OCI-LY1 (cell line): ENCODE data around the gene P4HTM.

Experiments
- EZH2 ChIP-seq: fragments of 200-600 bp; sonication (generic), shearing (Covaris generic); IDR thresholded peaks from 2 replicates; pipeline ENCODE4 v1.8.0; 2017; ENCODE audit warnings: borderline replicate concordance, mixed run types, mild to moderate bottlenecking, antibody characterized with exemption, low read length, moderate library complexity, mixed read lengths
- TF ChIP-seq, protein P1 (sequence below): fragments of 200-600 bp; sonication (generic), shearing (Covaris generic); IDR thresholded peaks from 2 replicates; pipeline ENCODE4 v1.5.1; 2017; ENCODE audit warnings: mild to moderate bottlenecking, antibody characterized with exemption, low read length, moderate library complexity, mixed read lengths

DNA sequence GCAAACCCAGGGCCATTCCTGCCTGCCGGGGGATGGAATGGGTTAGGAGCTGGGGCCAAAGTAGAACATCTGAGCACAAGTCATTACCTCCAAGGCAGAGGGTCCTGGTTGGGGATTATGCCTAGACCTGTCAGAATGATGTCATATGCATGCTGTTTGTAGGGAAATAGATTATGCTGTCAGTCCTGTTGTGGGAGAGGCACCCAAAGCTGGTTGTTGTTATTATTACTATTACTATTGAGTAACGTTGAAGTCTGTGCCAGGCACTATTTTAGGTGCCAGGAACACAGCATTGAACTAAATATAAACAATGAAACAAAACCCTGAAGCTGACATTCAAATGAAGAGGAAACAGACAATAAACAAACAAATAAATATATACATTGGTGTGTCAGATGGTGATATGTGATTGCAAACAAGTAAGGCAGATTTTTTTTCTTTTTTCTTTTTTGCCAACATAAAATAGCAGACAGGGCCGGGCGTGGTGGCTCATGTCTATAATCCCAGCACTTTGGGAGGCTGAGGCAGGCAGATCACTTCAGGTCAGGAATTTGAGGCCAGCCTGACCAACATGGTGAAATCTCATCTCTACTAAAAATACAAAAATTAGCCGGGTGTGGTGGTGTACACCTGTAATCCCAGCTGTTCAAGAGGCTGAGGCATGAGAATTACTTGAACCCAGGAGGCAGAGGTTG, 2.0 kb downstream of the P4HTM start:
- TF ChIP-seq, protein P1, sequence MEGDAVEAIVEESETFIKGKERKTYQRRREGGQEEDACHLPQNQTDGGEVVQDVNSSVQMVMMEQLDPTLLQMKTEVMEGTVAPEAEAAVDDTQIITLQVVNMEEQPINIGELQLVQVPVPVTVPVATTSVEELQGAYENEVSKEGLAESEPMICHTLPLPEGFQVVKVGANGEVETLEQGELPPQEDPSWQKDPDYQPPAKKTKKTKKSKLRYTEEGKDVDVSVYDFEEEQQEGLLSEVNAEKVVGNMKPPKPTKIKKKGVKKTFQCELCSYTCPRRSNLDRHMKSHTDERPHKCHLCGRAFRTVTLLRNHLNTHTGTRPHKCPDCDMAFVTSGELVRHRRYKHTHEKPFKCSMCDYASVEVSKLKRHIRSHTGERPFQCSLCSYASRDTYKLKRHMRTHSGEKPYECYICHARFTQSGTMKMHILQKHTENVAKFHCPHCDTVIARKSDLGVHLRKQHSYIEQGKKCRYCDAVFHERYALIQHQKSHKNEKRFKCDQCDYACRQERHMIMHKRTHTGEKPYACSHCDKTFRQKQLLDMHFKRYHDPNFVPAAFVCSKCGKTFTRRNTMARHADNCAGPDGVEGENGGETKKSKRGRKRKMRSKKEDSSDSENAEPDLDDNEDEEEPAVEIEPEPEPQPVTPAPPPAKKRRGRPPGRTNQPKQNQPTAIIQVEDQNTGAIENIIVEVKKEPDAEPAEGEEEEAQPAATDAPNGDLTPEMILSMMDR = no peak
- TF ChIP-seq EZH2 = no peak
